ENCODE data around the gene PRR14L.

PRR14L gene

GRCh38 chr22:31637891-31638618, 111.9 kb downstream of the PRR14L start:
- peak; percentile 91 for DNase-seq

- peak; percentile 79 for DNase-seq
Measured at GRCh38 chr22:31637447-31637890, 112.5 kb downstream of the PRR14L start.

GRCh38 chr22:31635638-31636306, 114.2 kb downstream of the PRR14L start:
- DNase-seq, result no peak

GRCh38 chr22:31631436-31631835, 118.5 kb downstream of the PRR14L start:
- DNase-seq, result no peak
